ENCODE measurements around the gene S100A7. TPM values are rescaled to one million over a fixed set of nuclear protein-coding genes. Genes with fewer than 3 reads are reported as not detected.

Gene S100A7
- total and polyA plus RNA-seq, 9 of the 15 experiments (the other 6 are each of a cell fraction or from before 2014, with no cell fraction given) = not detected

- TF ChIP-seq MLLT1 (IDR thresholded peaks at IDR 0.05) (0 out of 4 replicates have a peak, but pooled peaks of 1 of the 2 experiments have one; percentile 33), ZBTB7A (IDR thresholded peaks at IDR 0.05; ENCODE audit: borderline replicate concordance, control insufficient read depth, low read depth, low read length) (peak; percentile 90), SMAD1 (IDR thresholded peaks at IDR 0.05; ENCODE audit: low read depth, low read length, partially characterized antibody) (no peak), PKNOX1 (IDR thresholded peaks at IDR 0.05) (peak; percentile 41), ATF7 (IDR thresholded peaks at IDR 0.05) (peak; percentile 46; the same call in 1 of the 2 replicates), STAG1 (CRISPR knock-in tag; IDR thresholded peaks at IDR 0.05; ENCODE audit: borderline replicate concordance) (peak; percentile 94), CTCFL (IDR thresholded peaks at IDR 0.05; ENCODE audit: borderline replicate concordance, insufficient read depth, low read depth, low read length, poor library complexity, severe bottlenecking) (peak; percentile 36), GATAD2A (IDR thresholded peaks at IDR 0.05) (peak; percentile 32; the same call in 1 of the 2 replicates), CEBPZ (IDR thresholded peaks at IDR 0.05; ENCODE audit: borderline replicate concordance, low read depth, low read length) (no peak), SMC3 (conservative IDR thresholded peaks at IDR 0.05; ENCODE audit: insufficient read depth, low read depth, low read length) (peak; percentile 96), HNRNPK (IDR thresholded peaks at IDR 0.05; ENCODE audit: low read depth, low read length, poor library complexity, severe bottlenecking) (no peak), NUFIP1 (IDR thresholded peaks at IDR 0.05; ENCODE audit: partially characterized antibody) (no peak)
Measured at GRCh38 chr1:153494976-153495535, 34.6 kb upstream of the S100A7 start (continued).

All from K562 (cell line).